IMR-90 (cell line): ENCODE data around the gene PSMD8. TPM values are rescaled to one million over a fixed set of nuclear protein-coding genes. Genes with fewer than 3 reads are reported as not detected.

ENCODE experiments used
- ATAC-seq: fragments of 200-7000 bp; cut with Tn5 transposase; 2 replicates; pipeline ENCODE4 v1.9.1; 2020; ENCODE audit warnings: low read depth, mild to moderate bottlenecking, moderate library complexity
- BruUV-seq: library from RNA; stranded (reverse); fragments of 400-500 nt; replicated peaks from 2 replicates; lab custom pipeline; 2021; lab: Mats Ljungman, UMichigan
- CTCF ChIA-PET: fragments of 300-600 bp; formaldehyde crosslinking; extraction: SDS; loops from one replicate; lab custom pipeline; 2021; ENCODE audit warnings: antibody characterized with exemption; lab: Yijun Ruan, JAX
- POLR2A ChIA-PET: fragments of 300-600 bp; sonication (Branson Sonifier 250); formaldehyde crosslinking; loops from one replicate; lab custom pipeline; 2022; ENCODE audit warnings: antibody characterized with exemption; ENCODE audit not compliant: unreplicated experiment; lab: Charles Lee
- DNase-seq: peaks from one replicate; pipeline ENCODE4 v3.0.0; 2013
- H2AFZ ChIP-seq: replicated peaks from 2 replicates; pipeline ENCODE3; 2013; ENCODE audit warnings: low read length, mild to moderate bottlenecking; ENCODE audit not compliant: poor library complexity
- H2AK5ac ChIP-seq: 2 replicates; pipeline ENCODE4 v1.6.1; 2013; ENCODE audit warnings: low read depth, low read length, inconsistent platforms
- H2AK9ac ChIP-seq: replicated peaks from 2 replicates; pipeline ENCODE3; 2013; ENCODE audit warnings: mild to moderate bottlenecking, low read depth, low read length, moderate library complexity; ENCODE audit not compliant: poor library complexity
- H2BK120ac ChIP-seq: 2 replicates; pipeline ENCODE4 v1.6.1; 2013; ENCODE audit warnings: low read depth, low read length, inconsistent platforms
- H2BK15ac ChIP-seq: 3 replicates; pipeline ENCODE4 v1.6.1; 2013; ENCODE audit warnings: low read depth, low read length, inconsistent platforms
- H2BK20ac ChIP-seq: 2 replicates; pipeline ENCODE4 v1.6.1; 2013; ENCODE audit warnings: low read depth, mild to moderate bottlenecking, inconsistent platforms, low read length, moderate library complexity
- H2BK5ac ChIP-seq: 2 replicates; pipeline ENCODE4 v1.6.1; 2013; ENCODE audit warnings: mild to moderate bottlenecking, low read depth, low read length, inconsistent platforms; ENCODE audit not compliant: poor library complexity, severe bottlenecking
- H3K14ac ChIP-seq: replicated peaks from 2 replicates; pipeline ENCODE4 v1.6.1; 2013; ENCODE audit warnings: low read depth, low read length, inconsistent platforms
- H3K18ac ChIP-seq: 2 replicates; pipeline ENCODE4 v1.6.1; 2013; ENCODE audit warnings: low read depth, low read length, control low read depth
- H3K23ac ChIP-seq: 2 replicates; pipeline ENCODE4 v1.6.1; 2013; ENCODE audit warnings: low read depth, low read length, inconsistent platforms
- H3K27ac ChIP-seq: 2 replicates; pipeline ENCODE4 v1.5.1; 2013; ENCODE audit warnings: mild to moderate bottlenecking, control low read depth, low read length; ENCODE audit not compliant: insufficient read depth
- H3K27me3 ChIP-seq: 2 replicates; pipeline ENCODE4 v1.6.1; 2013; ENCODE audit warnings: low read length; ENCODE audit not compliant: control insufficient read depth, insufficient read depth
- H3K36me3 ChIP-seq: 2 replicates; pipeline ENCODE4 v1.6.1; 2013; ENCODE audit warnings: low read length, mixed read lengths; ENCODE audit not compliant: control insufficient read depth, insufficient read depth
- H3K4ac ChIP-seq: 2 replicates; pipeline ENCODE4 v1.6.1; 2013; ENCODE audit warnings: low read depth, low read length, inconsistent platforms
- H3K4me1 ChIP-seq: 2 replicates; pipeline ENCODE4 v1.6.1; 2013; ENCODE audit warnings: low read length, mixed read lengths; ENCODE audit not compliant: control insufficient read depth, insufficient read depth
- H3K4me2 ChIP-seq: 2 replicates; pipeline ENCODE4 v1.6.1; 2013; ENCODE audit warnings: low read depth, mild to moderate bottlenecking, control low read depth, low read length, moderate library complexity
- H3K4me3 ChIP-seq: 2 replicates; pipeline ENCODE4 v1.5.1; 2013; ENCODE audit warnings: low read depth, mild to moderate bottlenecking, control low read depth, low read length, moderate library complexity; ENCODE audit not compliant: insufficient read depth
- H3K56ac ChIP-seq: 2 replicates; pipeline ENCODE4 v1.6.1; 2013; ENCODE audit warnings: low read length, inconsistent platforms; ENCODE audit not compliant: insufficient read depth; ENCODE audit errors: extremely low read depth
- H3K79me1 ChIP-seq, 2 experiments: 2 replicates each; pipeline ENCODE4 v1.6.1; 2013; ENCODE audit warnings: low read length in 2 of 2, inconsistent platforms in 1 of 2, low read depth in 1 of 2
- H3K9ac ChIP-seq: 2 replicates; pipeline ENCODE4 v1.6.1; 2013; ENCODE audit warnings: low read depth, low read length, control low read depth
- H3K9me1 ChIP-seq: 2 replicates; pipeline ENCODE4 v1.6.1; 2013; ENCODE audit warnings: low read length, inconsistent platforms; ENCODE audit not compliant: insufficient read depth
- H3K9me3 ChIP-seq: 2 replicates; pipeline ENCODE4 v1.6.1; 2013; ENCODE audit warnings: low read length; ENCODE audit not compliant: control insufficient read depth, insufficient read depth
- H4K20me1 ChIP-seq: 2 replicates; pipeline ENCODE4 v1.6.1; 2013; ENCODE audit warnings: low read length, inconsistent platforms; ENCODE audit not compliant: insufficient read depth
- H4K5ac ChIP-seq: 2 replicates; pipeline ENCODE4 v1.6.1; 2013; ENCODE audit warnings: mild to moderate bottlenecking, low read depth, low read length, control low read depth
- H4K8ac ChIP-seq, 2 experiments: 2 replicates each; pipeline ENCODE4 v1.6.1; 2013; ENCODE audit warnings: low read depth in 2 of 2, low read length in 2 of 2, control low read depth in 1 of 2, inconsistent platforms in 1 of 2
- H4K91ac ChIP-seq: 2 replicates; pipeline ENCODE4 v1.6.1; 2013; ENCODE audit warnings: low read depth, low read length, inconsistent platforms; ENCODE audit not compliant: insufficient read depth
- CEBPB ChIP-seq: IDR thresholded peaks from 2 replicates; pipeline ENCODE4 v1.6.1; 2012; ENCODE audit warnings: low read depth, low read length, improper control_type of control experiment
- MAZ ChIP-seq: IDR thresholded peaks from 2 replicates; pipeline ENCODE4 v1.6.1; 2012; ENCODE audit warnings: low read depth, mild to moderate bottlenecking, low read length, improper control_type of control experiment, moderate library complexity, borderline replicate concordance
- WGBS, 2 experiments: methylation state at CpG; one replicate each; pipeline versions ENCODE4 v1.1.5 to v1.1.7; 2013; ENCODE audit warnings: missing lambda C conversion rate in 2 of 2; ENCODE audit not compliant: insufficient read length in 1 of 2; ENCODE audit errors: extremely low coverage in 2 of 2; 5-methylcytosine and 5-hydroxymethylcytosine counted together
- dilution Hi-C: fragments of 300-500 bp; cut with HindIII; formaldehyde crosslinking; loops from one replicate; pipeline ENCODE4 v1.14.3; 2018; ENCODE audit warnings: low sequenced_read_pairs; ENCODE audit not compliant: unreplicated experiment
- in situ Hi-C: fragments of 300-500 bp; cut with MboI; formaldehyde crosslinking; loops from 3 replicates; pipeline ENCODE4 v1.14.3; 2019; ENCODE audit warnings: low sequenced_read_pairs, inconsistent platforms, mixed read lengths
- intact Hi-C: fragments of 100-400 bp; cut with micrococcal nuclease; formaldehyde crosslinking; loops from 2 replicates; pipeline ENCODE4 v1.10.0; 2022
- polyA plus RNA-seq, 3 experiments: library from polyadenylated mRNA; depleted of rRNA; stranded (reverse); fragments of >200 nt; gene quantifications; 2 replicates each; pipeline ENCODE4 v1.2.3, GENCODE V29; 2012; ENCODE audit warnings: low replicate concordance in 1 of 3
- total RNA-seq: library from RNA; depleted of rRNA; stranded (reverse); fragments of >200 nt; gene quantifications from 2 replicates; pipeline ENCODE4 v1.2.3, GENCODE V29; 2012
- TF ChIP-seq, protein P1 (sequence below): conservative IDR thresholded peaks from 2 replicates; pipeline ENCODE4 v1.5.1; 2012; ENCODE audit warnings: mild to moderate bottlenecking, low read depth, low read length, improper control_type of control experiment

Gene PSMD8
- total and polyA plus RNA-seq, 2 of the 4 experiments (the other 2 are of a cell fraction): 475 to 644 TPM

GRCh38 chr19:38383184-38383583 lies 8.8 kb downstream of the PSMD8 start:
- Histone ChIP-seq H2BK5ac (no peak overlapping the region), H3K4me2 (no peak overlapping the region), H2BK120ac (no peak overlapping the region), H3K27ac (no peak overlapping the region), H4K5ac (no peak overlapping the region), H3K23ac (no peak overlapping the region), H2AFZ (no peak overlapping the region), H4K8ac (no peak overlapping the region), H2BK20ac (no peak overlapping the region), H3K9ac (no peak overlapping the region), H3K14ac (no peak overlapping the region), H3K56ac (no peak overlapping the region), H3K9me1 (peaks cover 14% of the 10 kb centered on the region), H3K79me1 (peaks cover 13 to 59% of the 10 kb centered on the region in 2 experiments; a peak in 3 of 4 replicates), H3K4ac (no peak overlapping the region), H3K27me3 (no peaks in the 10 kb centered on the region), H4K20me1 (peaks cover 39% of the 10 kb centered on the region), H3K9me3 (no peaks in the 10 kb centered on the region), H3K18ac (no peak overlapping the region), H2BK15ac (no peak overlapping the region), H3K4me3 (no peak overlapping the region), H3K4me1 (peaks cover 4% of the 10 kb centered on the region), H3K36me3 (peaks cover 54% of the 10 kb centered on the region), H4K91ac (no peak overlapping the region), H2AK5ac (no peak overlapping the region), H2AK9ac (no peak overlapping the region)
- TF ChIP-seq, protein P1, sequence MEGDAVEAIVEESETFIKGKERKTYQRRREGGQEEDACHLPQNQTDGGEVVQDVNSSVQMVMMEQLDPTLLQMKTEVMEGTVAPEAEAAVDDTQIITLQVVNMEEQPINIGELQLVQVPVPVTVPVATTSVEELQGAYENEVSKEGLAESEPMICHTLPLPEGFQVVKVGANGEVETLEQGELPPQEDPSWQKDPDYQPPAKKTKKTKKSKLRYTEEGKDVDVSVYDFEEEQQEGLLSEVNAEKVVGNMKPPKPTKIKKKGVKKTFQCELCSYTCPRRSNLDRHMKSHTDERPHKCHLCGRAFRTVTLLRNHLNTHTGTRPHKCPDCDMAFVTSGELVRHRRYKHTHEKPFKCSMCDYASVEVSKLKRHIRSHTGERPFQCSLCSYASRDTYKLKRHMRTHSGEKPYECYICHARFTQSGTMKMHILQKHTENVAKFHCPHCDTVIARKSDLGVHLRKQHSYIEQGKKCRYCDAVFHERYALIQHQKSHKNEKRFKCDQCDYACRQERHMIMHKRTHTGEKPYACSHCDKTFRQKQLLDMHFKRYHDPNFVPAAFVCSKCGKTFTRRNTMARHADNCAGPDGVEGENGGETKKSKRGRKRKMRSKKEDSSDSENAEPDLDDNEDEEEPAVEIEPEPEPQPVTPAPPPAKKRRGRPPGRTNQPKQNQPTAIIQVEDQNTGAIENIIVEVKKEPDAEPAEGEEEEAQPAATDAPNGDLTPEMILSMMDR: no peak
- TF ChIP-seq CEBPB (no peak), MAZ (no peak)
- 79% methylated on average over 4 of the region's 10 CpGs; no CpG with 5 or more reads in 1 of the 2 experiments for WGBS, 2 experiments
- POLR2A ChIA-PET: no interaction called here
- no peak for DNase-seq
- dilution Hi-C loops (no loop called here), intact Hi-C loops (no loop called here), in situ Hi-C loops (no loop called here)
- BruUV-seq: no TSS peak
- ATAC-seq: no peak
- CTCF ChIA-PET: no interaction called here
